Panc1 (cell line): ENCODE data around the gene STOM. TPM values are rescaled to one million over a fixed set of nuclear protein-coding genes. Genes with fewer than 3 reads are reported as not detected.

Experiments
- ATAC-seq: fragments of 200-7000 bp; cut with Tn5 transposase; 2 replicates; pipeline ENCODE4 v1.9.1; 2020; ENCODE audit warnings: mild to moderate bottlenecking, moderate library complexity
- BruUV-seq: library from RNA; stranded (reverse); fragments of 400-500 nt; replicated peaks from 2 replicates; lab custom pipeline; 2021; lab: Mats Ljungman, UMichigan
- CTCF ChIA-PET: fragments of 300-600 bp; sonication (Branson Sonifier 250); formaldehyde crosslinking; loops from one replicate; lab custom pipeline; 2022; ENCODE audit warnings: antibody characterized with exemption; lab: Charles Lee
- POLR2A ChIA-PET: fragments of 300-600 bp; sonication (Branson Sonifier 250); formaldehyde crosslinking; loops from one replicate; lab custom pipeline; 2022; ENCODE audit warnings: antibody characterized with exemption; lab: Charles Lee
- DNase-seq: peaks from one replicate; pipeline ENCODE4 v3.0.0-alpha.2; 2010; ENCODE audit warnings: low read depth, low spot score
- H3K27ac ChIP-seq: 2 replicates; pipeline ENCODE4 v1.5.1; 2011; ENCODE audit warnings: mild to moderate bottlenecking, low read length, inconsistent platforms
- H3K27me3 ChIP-seq: fragments of 200-500 bp; sonication (Bioruptor generic); 2 replicates; pipeline ENCODE4 v1.6.0; 2014; ENCODE audit warnings: low read length, inconsistent platforms; ENCODE audit not compliant: control insufficient read depth, insufficient read depth
- H3K36me3 ChIP-seq: fragments of 200-500 bp; sonication (Bioruptor generic); 2 replicates; pipeline ENCODE4 v1.5.1; 2014; ENCODE audit warnings: inconsistent platforms, mild to moderate bottlenecking, low read length, moderate library complexity; ENCODE audit not compliant: control insufficient read depth, insufficient read depth
- H3K4me1 ChIP-seq: 2 replicates; pipeline ENCODE4 v1.5.1; 2011; ENCODE audit warnings: inconsistent platforms, mild to moderate bottlenecking, low read length, moderate library complexity; ENCODE audit not compliant: control insufficient read depth, insufficient read depth
- H3K4me3 ChIP-seq, 2 experiments: 2 replicates each; pipeline ENCODE4 v1.5.1; 2011 to 2012; ENCODE audit warnings: low read depth in 2 of 2, low read length in 2 of 2, mild to moderate bottlenecking in 2 of 2, inconsistent platforms in 1 of 2, moderate library complexity in 1 of 2
- H3K9me3 ChIP-seq: fragments of 200-500 bp; sonication (Bioruptor generic); 2 replicates; pipeline ENCODE4 v1.5.1; 2014; ENCODE audit warnings: low read depth, mild to moderate bottlenecking, inconsistent platforms, low read length, moderate library complexity; ENCODE audit not compliant: control insufficient read depth, insufficient read depth
- POLR2AphosphoS5 ChIP-seq: IDR thresholded peaks from 2 replicates; pipeline ENCODE4 v1.6.1; 2012; ENCODE audit warnings: mild to moderate bottlenecking, low read depth, low read length, moderate library complexity
- SIN3A ChIP-seq: IDR thresholded peaks from 2 replicates; pipeline ENCODE4 v1.6.1; 2012; ENCODE audit warnings: low read depth, mild to moderate bottlenecking, low read length, moderate library complexity, borderline replicate concordance; ENCODE audit not compliant: insufficient read depth
- TCF7L2 ChIP-seq: IDR thresholded peaks from 2 replicates; pipeline ENCODE4 v1.6.1; 2011; ENCODE audit warnings: mild to moderate bottlenecking, low read depth, low read length, inconsistent platforms
- in situ Hi-C: cut with HindIII; loops from 2 replicates; pipeline ENCODE4 v1.10.0; 2016; ENCODE audit warnings: low sequenced_read_pairs, low pct_unique_long_range_greater_than_20kb
- intact Hi-C: fragments of 100-400 bp; cut with micrococcal nuclease; formaldehyde crosslinking; loops from one replicate; pipeline ENCODE4 v1.10.0; 2022; ENCODE audit not compliant: unreplicated experiment
- total RNA-seq: library from RNA; stranded (reverse); gene quantifications from one replicate; pipeline ENCODE4 v1.2.1, GENCODE V29; 2021; ENCODE audit not compliant: unreplicated experiment
- TF ChIP-seq, protein P1 (sequence below): fragments of 450-650 bp; IDR thresholded peaks from 2 replicates; pipeline ENCODE4 v1.5.1; 2017; ENCODE audit warnings: mild to moderate bottlenecking
- TF ChIP-seq, protein P2 (sequence below), 2 experiments: IDR thresholded peaks; 2 replicates each; pipeline ENCODE4 v1.6.1; 2011 to 2012; ENCODE audit warnings: low read depth in 2 of 2, control low read depth in 1 of 2, low read length in 1 of 2, mild to moderate bottlenecking in 1 of 2, moderate library complexity in 1 of 2; ENCODE audit not compliant: insufficient read depth in 1 of 2

Gene STOM
- total RNA-seq, 1 experiment from 2014 or later: 81.2 TPM

GRCh38 chr9:121307976-121308375, 62.1 kb downstream of the STOM start:
- ChIA-PET CTCF (no interaction called here), POLR2A (no interaction called here)
- no TSS peak for BruUV-seq
- TF ChIP-seq POLR2AphosphoS5 (no peak), SIN3A (no peak), TCF7L2 (no peak)
- TF ChIP-seq, protein P1, sequence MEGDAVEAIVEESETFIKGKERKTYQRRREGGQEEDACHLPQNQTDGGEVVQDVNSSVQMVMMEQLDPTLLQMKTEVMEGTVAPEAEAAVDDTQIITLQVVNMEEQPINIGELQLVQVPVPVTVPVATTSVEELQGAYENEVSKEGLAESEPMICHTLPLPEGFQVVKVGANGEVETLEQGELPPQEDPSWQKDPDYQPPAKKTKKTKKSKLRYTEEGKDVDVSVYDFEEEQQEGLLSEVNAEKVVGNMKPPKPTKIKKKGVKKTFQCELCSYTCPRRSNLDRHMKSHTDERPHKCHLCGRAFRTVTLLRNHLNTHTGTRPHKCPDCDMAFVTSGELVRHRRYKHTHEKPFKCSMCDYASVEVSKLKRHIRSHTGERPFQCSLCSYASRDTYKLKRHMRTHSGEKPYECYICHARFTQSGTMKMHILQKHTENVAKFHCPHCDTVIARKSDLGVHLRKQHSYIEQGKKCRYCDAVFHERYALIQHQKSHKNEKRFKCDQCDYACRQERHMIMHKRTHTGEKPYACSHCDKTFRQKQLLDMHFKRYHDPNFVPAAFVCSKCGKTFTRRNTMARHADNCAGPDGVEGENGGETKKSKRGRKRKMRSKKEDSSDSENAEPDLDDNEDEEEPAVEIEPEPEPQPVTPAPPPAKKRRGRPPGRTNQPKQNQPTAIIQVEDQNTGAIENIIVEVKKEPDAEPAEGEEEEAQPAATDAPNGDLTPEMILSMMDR: no peak
- TF ChIP-seq, protein P2, sequence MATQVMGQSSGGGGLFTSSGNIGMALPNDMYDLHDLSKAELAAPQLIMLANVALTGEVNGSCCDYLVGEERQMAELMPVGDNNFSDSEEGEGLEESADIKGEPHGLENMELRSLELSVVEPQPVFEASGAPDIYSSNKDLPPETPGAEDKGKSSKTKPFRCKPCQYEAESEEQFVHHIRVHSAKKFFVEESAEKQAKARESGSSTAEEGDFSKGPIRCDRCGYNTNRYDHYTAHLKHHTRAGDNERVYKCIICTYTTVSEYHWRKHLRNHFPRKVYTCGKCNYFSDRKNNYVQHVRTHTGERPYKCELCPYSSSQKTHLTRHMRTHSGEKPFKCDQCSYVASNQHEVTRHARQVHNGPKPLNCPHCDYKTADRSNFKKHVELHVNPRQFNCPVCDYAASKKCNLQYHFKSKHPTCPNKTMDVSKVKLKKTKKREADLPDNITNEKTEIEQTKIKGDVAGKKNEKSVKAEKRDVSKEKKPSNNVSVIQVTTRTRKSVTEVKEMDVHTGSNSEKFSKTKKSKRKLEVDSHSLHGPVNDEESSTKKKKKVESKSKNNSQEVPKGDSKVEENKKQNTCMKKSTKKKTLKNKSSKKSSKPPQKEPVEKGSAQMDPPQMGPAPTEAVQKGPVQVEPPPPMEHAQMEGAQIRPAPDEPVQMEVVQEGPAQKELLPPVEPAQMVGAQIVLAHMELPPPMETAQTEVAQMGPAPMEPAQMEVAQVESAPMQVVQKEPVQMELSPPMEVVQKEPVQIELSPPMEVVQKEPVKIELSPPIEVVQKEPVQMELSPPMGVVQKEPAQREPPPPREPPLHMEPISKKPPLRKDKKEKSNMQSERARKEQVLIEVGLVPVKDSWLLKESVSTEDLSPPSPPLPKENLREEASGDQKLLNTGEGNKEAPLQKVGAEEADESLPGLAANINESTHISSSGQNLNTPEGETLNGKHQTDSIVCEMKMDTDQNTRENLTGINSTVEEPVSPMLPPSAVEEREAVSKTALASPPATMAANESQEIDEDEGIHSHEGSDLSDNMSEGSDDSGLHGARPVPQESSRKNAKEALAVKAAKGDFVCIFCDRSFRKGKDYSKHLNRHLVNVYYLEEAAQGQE (IDR thresholded peaks at IDR 0.05; ENCODE audit: insufficient read depth in 1 of 2, low read depth in 2 of 2, low read length in 1 of 2): no peak
- intact Hi-C loops (no loop called here), in situ Hi-C loops (no loop called here)
- Histone ChIP-seq H3K4me1 (no peaks in the 10 kb centered on the region; the same call in 1 of the 2 replicates), H3K9me3 (no peaks in the 10 kb centered on the region), H3K27ac (no peak overlapping the region), H3K27me3 (no peaks in the 10 kb centered on the region), H3K4me3 (no peak overlapping the region), H3K36me3 (peaks cover 10% of the 10 kb centered on the region)
- ATAC-seq (no peak), DNase-seq (no peak)

DNA sequence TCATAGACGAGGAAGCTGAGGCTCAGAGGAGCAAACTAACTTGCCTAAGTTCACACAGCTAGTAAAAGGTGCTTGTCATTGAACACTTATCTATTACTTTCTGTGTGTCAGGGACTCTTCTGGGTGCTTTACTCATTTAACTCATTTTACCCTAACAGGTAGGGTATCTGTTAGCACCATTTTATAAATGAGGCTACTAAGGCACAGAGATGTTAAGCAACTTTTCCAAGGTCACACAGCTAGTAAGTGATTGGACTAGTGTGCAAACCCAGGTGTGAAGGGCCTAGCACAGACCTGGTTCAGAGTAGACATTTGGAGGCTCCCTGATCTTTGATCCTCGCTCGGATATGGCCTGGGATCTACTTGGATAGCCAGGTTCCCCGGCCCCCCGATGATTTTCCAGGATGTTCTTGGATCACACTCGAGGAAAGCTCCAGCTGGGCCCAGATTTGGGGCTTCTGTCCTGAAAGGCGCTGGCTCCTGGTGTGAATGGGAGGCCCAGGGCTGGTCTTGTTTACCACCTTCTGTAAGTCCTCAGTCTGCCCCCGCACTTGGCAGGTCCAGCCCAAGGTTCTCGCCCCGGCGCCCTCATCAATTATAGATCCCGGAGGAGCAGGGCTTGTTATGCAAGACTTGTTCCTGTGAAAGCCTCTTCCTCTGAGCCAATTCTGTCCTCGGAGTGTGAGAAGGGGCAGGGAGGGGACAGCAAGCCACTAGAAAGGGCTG, 64.6 kb downstream of the STOM start:
- Histone ChIP-seq H3K9me3 (no peaks in the 10 kb centered on the region), H3K4me3 (no peak overlapping the region), H3K36me3 (peaks cover 7% of the 10 kb centered on the region), H3K27ac (no peak overlapping the region), H3K4me1 (peaks cover 4% of the 10 kb centered on the region), H3K27me3 (no peaks in the 10 kb centered on the region)
- in situ Hi-C loops (no loop called here), intact Hi-C loops (no loop called here)
- DNase-seq (no peak), ATAC-seq (no peak)
- TF ChIP-seq SIN3A (no peak), POLR2AphosphoS5 (no peak), TCF7L2 (no peak)
- TF ChIP-seq, protein P1: no peak
- TF ChIP-seq, protein P2 (IDR thresholded peaks at IDR 0.05; ENCODE audit: insufficient read depth in 1 of 2, low read depth in 2 of 2, low read length in 1 of 2): no peak
- BruUV-seq: no TSS peak
- POLR2A ChIA-PET: interaction anchor here (0.7 kb wide), 1 partner anchor 34 kb away, joined by 4 read pairs; no protein-coding TSS in a partner anchor
- CTCF ChIA-PET: no interaction called here
